ENCODE data around the gene SP3. TPM values are rescaled to one million over a fixed set of nuclear protein-coding genes. Genes with fewer than 3 reads are reported as not detected.

SP3 gene
- total and polyA plus RNA-seq, 9 of the 15 experiments (the other 6 are each of a cell fraction or from before 2014, with no cell fraction given), result 12.0 to 106 (median 74.9) TPM

- CTCF ChIA-PET (ENCODE audit: low intra/inter-chr PET ratio), result no interaction called here
- WGBS (ENCODE audit: insufficient coverage, low coverage, missing lambda C conversion rate), result 18% methylated on average over 4 of the region's 4 CpGs
- no peaks in the 10 kb centered on the region for H3K9me3 ChIP-seq (replicated peaks; ENCODE audit: control insufficient read depth, insufficient read depth, low read depth, low read length)
- no TSS peak for BruUV-seq (replicated peaks)
- H3K79me2 ChIP-seq (ENCODE audit: control insufficient read depth, insufficient read depth, low read length), result no peaks in the 10 kb centered on the region
- intact Hi-C loops (cut with micrococcal nuclease), result no loop called here
- H3K4me1 ChIP-seq (replicated peaks in 1 of 2; ENCODE audit: control insufficient read depth in 2 of 2, insufficient read depth in 2 of 2, low read length in 2 of 2), result peaks cover 4 to 10% of the 10 kb centered on the region in 2 experiments; a peak in 4 of 5 replicates
- no peak overlapping the region for H3K4me3 ChIP-seq
- no peak for ATAC-seq
- no peak for DNase-seq (ENCODE audit: extremely low read depth in 1 of 4, low spot score in 3 of 4)
- peaks cover 0 to 18% of the 10 kb centered on the region in 2 experiments; a peak in 3 of 5 replicates for H3K27me3 ChIP-seq (ENCODE audit: control insufficient read depth in 2 of 2, insufficient read depth in 2 of 2, low read length in 2 of 2)
- H3K4me2 ChIP-seq (ENCODE audit: insufficient read depth, low read length), result no peak overlapping the region
- H4K20me1 ChIP-seq (replicated peaks; ENCODE audit: control insufficient read depth, insufficient read depth, low read length), result no peaks in the 10 kb centered on the region
- POLR2A ChIA-PET, result interaction anchor here (0.6 to 1.1 kb wide), 2 partner anchors 281 to 317 kb away, joined by 3 to 4 read pairs; no protein-coding TSS in a partner anchor
- H3K36me3 ChIP-seq (ENCODE audit: control insufficient read depth, insufficient read depth, low read length), result no peaks in the 10 kb centered on the region
- TF ChIP-seq, protein P1, sequence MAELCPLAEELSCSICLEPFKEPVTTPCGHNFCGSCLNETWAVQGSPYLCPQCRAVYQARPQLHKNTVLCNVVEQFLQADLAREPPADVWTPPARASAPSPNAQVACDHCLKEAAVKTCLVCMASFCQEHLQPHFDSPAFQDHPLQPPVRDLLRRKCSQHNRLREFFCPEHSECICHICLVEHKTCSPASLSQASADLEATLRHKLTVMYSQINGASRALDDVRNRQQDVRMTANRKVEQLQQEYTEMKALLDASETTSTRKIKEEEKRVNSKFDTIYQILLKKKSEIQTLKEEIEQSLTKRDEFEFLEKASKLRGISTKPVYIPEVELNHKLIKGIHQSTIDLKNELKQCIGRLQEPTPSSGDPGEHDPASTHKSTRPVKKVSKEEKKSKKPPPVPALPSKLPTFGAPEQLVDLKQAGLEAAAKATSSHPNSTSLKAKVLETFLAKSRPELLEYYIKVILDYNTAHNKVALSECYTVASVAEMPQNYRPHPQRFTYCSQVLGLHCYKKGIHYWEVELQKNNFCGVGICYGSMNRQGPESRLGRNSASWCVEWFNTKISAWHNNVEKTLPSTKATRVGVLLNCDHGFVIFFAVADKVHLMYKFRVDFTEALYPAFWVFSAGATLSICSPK (IDR thresholded peaks at IDR 0.05; ENCODE audit: borderline replicate concordance), result no peak
- in situ Hi-C loops (cut with MboI), result no loop called here
- H3K9me1 ChIP-seq (ENCODE audit: control insufficient read depth, insufficient read depth, low read length), result no peaks in the 10 kb centered on the region
- no peak overlapping the region for H3K9ac ChIP-seq (ENCODE audit: insufficient read depth in 1 of 2, low read depth in 2 of 2, low read length in 2 of 2)
- no peak overlapping the region for H3K27ac ChIP-seq (ENCODE audit: extremely low read depth, low read depth, low read length)
- FAIRE-seq, result no peak
- no peak overlapping the region; the same call in 1 of the 2 replicates for H2AFZ ChIP-seq (ENCODE audit: low read depth, low read length)
Observed at GRCh38 chr2:174008720-174009119, 43.5 kb upstream of the SP3 start.

DNA sequence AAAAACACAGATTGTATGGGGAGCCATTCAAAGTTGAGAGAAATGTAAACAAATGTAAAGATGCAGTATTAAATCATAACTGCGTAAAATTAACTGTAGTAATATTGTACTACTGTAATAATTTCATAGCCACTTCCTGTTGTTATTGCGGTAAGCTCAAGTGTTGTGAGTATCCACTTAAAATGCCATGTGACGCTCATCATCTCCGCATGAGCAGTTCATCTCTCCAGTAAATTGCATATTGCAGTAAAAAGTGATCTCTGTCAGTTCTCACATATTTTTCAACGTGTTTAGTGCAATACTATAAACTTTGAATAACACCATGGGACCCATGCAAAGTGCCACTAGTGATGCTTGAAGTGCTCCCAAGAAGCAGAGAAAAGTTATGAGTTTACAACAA, 41.8 kb upstream of the SP3 start:
- POLR2A ChIA-PET, result interaction anchor here (1.0 kb wide), 1 partner anchor 10 kb away, joined by 3 read pairs; no protein-coding TSS in a partner anchor
- H3K27me3 ChIP-seq (ENCODE audit: control insufficient read depth in 2 of 2, insufficient read depth in 2 of 2, low read length in 2 of 2), result peaks cover 0 to 5% of the 10 kb centered on the region in 2 experiments; a peak in 3 of 5 replicates
- H3K4me3 ChIP-seq, result no peak overlapping the region
- no peak overlapping the region for H3K27ac ChIP-seq (ENCODE audit: extremely low read depth, low read depth, low read length)
- in situ Hi-C loops (cut with MboI) (no loop called here), intact Hi-C loops (cut with micrococcal nuclease) (no loop called here)
- 47% methylated on average over 5 of the region's 5 CpGs for WGBS (ENCODE audit: insufficient coverage, low coverage, missing lambda C conversion rate)
- ATAC-seq (no peak), DNase-seq (ENCODE audit: extremely low read depth in 1 of 4, low spot score in 3 of 4) (no peak), FAIRE-seq (no peak)
- H2AFZ ChIP-seq (ENCODE audit: low read depth, low read length), result no peak overlapping the region
- no peaks in the 10 kb centered on the region for H3K79me2 ChIP-seq (ENCODE audit: control insufficient read depth, insufficient read depth, low read length)
- BruUV-seq (replicated peaks), result no TSS peak
- no peaks in the 10 kb centered on the region for H3K9me3 ChIP-seq (replicated peaks; ENCODE audit: control insufficient read depth, insufficient read depth, low read depth, low read length)
- no peak overlapping the region for H3K9ac ChIP-seq (ENCODE audit: insufficient read depth in 1 of 2, low read depth in 2 of 2, low read length in 2 of 2)
- CTCF ChIA-PET (ENCODE audit: low intra/inter-chr PET ratio), result no interaction called here
- H3K4me1 ChIP-seq (replicated peaks in 1 of 2; ENCODE audit: control insufficient read depth in 2 of 2, insufficient read depth in 2 of 2, low read length in 2 of 2), result peaks cover 0 to 10% of the 10 kb centered on the region in 2 experiments; a peak in 2 of 5 replicates
- H3K9me1 ChIP-seq (ENCODE audit: control insufficient read depth, insufficient read depth, low read length), result no peaks in the 10 kb centered on the region
- H3K36me3 ChIP-seq (ENCODE audit: control insufficient read depth, insufficient read depth, low read length), result no peaks in the 10 kb centered on the region
- H4K20me1 ChIP-seq (replicated peaks; ENCODE audit: control insufficient read depth, insufficient read depth, low read length), result no peaks in the 10 kb centered on the region
- H3K4me2 ChIP-seq (ENCODE audit: insufficient read depth, low read length), result no peak overlapping the region
- TF ChIP-seq, protein P2, sequence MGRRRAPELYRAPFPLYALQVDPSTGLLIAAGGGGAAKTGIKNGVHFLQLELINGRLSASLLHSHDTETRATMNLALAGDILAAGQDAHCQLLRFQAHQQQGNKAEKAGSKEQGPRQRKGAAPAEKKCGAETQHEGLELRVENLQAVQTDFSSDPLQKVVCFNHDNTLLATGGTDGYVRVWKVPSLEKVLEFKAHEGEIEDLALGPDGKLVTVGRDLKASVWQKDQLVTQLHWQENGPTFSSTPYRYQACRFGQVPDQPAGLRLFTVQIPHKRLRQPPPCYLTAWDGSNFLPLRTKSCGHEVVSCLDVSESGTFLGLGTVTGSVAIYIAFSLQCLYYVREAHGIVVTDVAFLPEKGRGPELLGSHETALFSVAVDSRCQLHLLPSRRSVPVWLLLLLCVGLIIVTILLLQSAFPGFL (CRISPR knock-in tag; IDR thresholded peaks at IDR 0.05), result no peak
- TF ChIP-seq HIVEP1 (CRISPR knock-in tag; IDR thresholded peaks at IDR 0.05), result no peak
- no peak for TF ChIP-seq HDAC8 (tag; IDR thresholded peaks at IDR 0.05)
- no peak for TF ChIP-seq ZNF282 (CRISPR knock-in tag; IDR thresholded peaks at IDR 0.05)
- TF ChIP-seq TSHZ1 (CRISPR knock-in tag; IDR thresholded peaks at IDR 0.05), result no peak
- no peak for TF ChIP-seq GMEB1 (CRISPR knock-in tag; IDR thresholded peaks at IDR 0.05)

Measured in K562 (cell line).